Measurements from ENCODE around the gene PACSIN2.

GRCh38 chr22:42842658-42843370 lies 172.1 kb downstream of the PACSIN2 start:
- TF ChIP-seq POLR2A (IDR thresholded peaks at IDR 0.05): no peak
- TF ChIP-seq CTCF (IDR thresholded peaks at IDR 0.05): no peak
- no peak for TF ChIP-seq EP300 (IDR thresholded peaks at IDR 0.05)
- no peak for TF ChIP-seq POLR2AphosphoS5 (IDR thresholded peaks at IDR 0.05)
